ENCODE results near the gene PARP11. TPM values are rescaled to one million over a fixed set of nuclear protein-coding genes. Genes with fewer than 3 reads are reported as not detected.
A peak's percentile ranks its signal among the peaks of the same experiment; 100 is the strongest.

The PARP11 gene
- total RNA-seq, 1 donor = 9.4 TPM

DNA sequence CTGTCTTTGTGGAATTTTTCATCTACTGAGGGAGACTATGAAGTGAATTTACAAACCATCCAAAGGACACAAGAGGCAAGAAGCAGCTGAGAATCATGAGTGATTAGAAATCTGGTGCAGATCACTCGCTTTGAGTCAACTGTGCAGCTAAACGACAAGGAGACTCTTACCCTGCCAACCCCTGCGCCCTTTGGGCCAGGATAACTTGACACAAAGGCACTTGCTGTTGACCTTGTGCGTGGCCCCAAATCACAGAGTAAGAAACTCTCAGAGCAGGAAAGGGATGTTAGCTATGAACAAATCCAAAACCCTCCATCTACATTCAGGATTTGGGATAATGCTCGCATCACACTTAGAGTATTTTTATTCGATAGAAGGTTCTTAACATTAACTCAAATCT is 11.5 kb upstream of the PARP11 start:
- H2AFZ ChIP-seq (ENCODE audit: low read length) = peak overlapping the region; percentile 80
- H3K79me2 ChIP-seq (ENCODE audit: insufficient read depth, low read length) = no peaks in the 10 kb centered on the region
- peak overlapping the region; percentile 85 for H3K4me2 ChIP-seq (ENCODE audit: insufficient read depth, low read length)
- TF ChIP-seq, protein P1, sequence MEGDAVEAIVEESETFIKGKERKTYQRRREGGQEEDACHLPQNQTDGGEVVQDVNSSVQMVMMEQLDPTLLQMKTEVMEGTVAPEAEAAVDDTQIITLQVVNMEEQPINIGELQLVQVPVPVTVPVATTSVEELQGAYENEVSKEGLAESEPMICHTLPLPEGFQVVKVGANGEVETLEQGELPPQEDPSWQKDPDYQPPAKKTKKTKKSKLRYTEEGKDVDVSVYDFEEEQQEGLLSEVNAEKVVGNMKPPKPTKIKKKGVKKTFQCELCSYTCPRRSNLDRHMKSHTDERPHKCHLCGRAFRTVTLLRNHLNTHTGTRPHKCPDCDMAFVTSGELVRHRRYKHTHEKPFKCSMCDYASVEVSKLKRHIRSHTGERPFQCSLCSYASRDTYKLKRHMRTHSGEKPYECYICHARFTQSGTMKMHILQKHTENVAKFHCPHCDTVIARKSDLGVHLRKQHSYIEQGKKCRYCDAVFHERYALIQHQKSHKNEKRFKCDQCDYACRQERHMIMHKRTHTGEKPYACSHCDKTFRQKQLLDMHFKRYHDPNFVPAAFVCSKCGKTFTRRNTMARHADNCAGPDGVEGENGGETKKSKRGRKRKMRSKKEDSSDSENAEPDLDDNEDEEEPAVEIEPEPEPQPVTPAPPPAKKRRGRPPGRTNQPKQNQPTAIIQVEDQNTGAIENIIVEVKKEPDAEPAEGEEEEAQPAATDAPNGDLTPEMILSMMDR (IDR thresholded peaks at IDR 0.05; ENCODE audit: extremely low read depth, low read depth, low read length) = no peak
- no peaks in the 10 kb centered on the region for H4K20me1 ChIP-seq (ENCODE audit: insufficient read depth, low read length)
- H3K27me3 ChIP-seq (ENCODE audit: insufficient read depth, low read length) = peaks cover 21% of the 10 kb centered on the region
- H3K36me3 ChIP-seq (ENCODE audit: insufficient read depth, low read length) = no peaks in the 10 kb centered on the region
- H3K4me1 ChIP-seq (ENCODE audit: insufficient read depth, low read length) = no peaks in the 10 kb centered on the region
- peak overlapping the region; percentile 38 for H3K27ac ChIP-seq (ENCODE audit: low read depth, low read length)
- H3K4me3 ChIP-seq (ENCODE audit: insufficient read depth, low read length) = peak overlapping the region; percentile 71
- DNase-seq (ENCODE audit: insufficient read length, low spot score, missing footprints) = peak; percentile 71
- no peaks in the 10 kb centered on the region for H3K9me3 ChIP-seq (ENCODE audit: low read depth, low read length)

DNA sequence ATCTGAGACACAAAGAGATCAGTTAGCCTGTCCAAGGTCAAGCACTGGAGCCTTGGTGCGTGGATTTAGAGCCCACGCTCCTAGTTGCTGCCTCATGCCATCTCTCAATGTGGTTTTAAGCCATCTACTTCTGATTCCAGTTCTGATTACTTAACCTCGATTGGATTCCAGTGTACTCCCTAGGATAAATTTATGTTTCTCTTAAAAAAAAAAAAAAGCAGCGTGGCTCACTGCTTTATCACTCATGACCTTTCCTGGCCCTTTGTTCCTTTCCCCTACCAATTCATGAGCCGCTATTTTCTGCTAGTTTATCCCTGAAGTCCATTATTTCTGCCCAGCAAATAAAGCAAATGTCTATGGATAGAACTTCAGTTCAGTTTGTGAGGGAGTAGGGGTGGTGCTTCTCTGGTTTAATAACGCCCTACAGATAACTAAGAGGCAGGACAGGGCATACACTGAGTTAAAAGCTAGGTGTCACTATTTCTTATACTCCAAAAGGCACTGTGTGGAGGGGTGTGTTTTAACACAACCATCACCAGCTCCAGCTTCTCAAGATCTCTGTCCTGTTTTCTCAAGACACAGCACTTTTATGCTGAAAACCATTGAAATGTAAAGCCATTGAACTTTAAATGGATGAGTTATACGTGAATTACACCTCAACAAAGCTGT is 9.8 kb upstream of the PARP11 start:
- peak; percentile 50 for DNase-seq (ENCODE audit: insufficient read length, low spot score, missing footprints)
- H2AFZ ChIP-seq (ENCODE audit: low read length) = no peak overlapping the region
- TF ChIP-seq, protein P1 (IDR thresholded peaks at IDR 0.05; ENCODE audit: extremely low read depth, low read depth, low read length) = peak; percentile 30

DNA sequence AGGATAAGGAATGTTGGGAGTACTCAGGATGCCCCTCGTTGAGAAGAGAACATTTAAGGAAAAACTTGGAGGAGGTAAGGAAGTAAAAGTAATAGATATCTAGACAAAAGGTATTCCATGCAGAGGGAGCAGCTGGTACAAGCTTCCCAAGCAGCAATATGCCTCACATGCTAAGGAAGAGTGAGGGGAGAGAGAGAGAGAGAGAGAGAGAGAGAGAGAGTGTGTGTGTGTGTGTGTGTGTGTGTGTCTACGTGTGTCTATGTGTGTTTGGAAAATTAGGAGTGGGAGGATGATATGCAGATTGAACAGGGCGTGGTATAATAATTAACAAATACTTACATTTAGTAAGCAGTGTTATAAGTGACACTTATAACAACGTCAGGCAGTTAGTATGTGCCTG is 9.2 kb upstream of the PARP11 start:
- DNase-seq (ENCODE audit: insufficient read length, low spot score, missing footprints) = no peak
- TF ChIP-seq, protein P1 (IDR thresholded peaks at IDR 0.05; ENCODE audit: extremely low read depth, low read depth, low read length) = no peak
- H3K79me2 ChIP-seq (ENCODE audit: insufficient read depth, low read length) = no peaks in the 10 kb centered on the region
- no peaks in the 10 kb centered on the region for H3K36me3 ChIP-seq (ENCODE audit: insufficient read depth, low read length)
- H3K4me2 ChIP-seq (ENCODE audit: insufficient read depth, low read length) = no peak overlapping the region
- peaks cover 13% of the 10 kb centered on the region for H3K27me3 ChIP-seq (ENCODE audit: insufficient read depth, low read length)
- H3K4me3 ChIP-seq (ENCODE audit: insufficient read depth, low read length) = no peak overlapping the region
- H3K9me3 ChIP-seq (ENCODE audit: low read depth, low read length) = no peaks in the 10 kb centered on the region
- H2AFZ ChIP-seq (ENCODE audit: low read length) = no peak overlapping the region
- no peak overlapping the region for H3K27ac ChIP-seq (ENCODE audit: low read depth, low read length)
- H4K20me1 ChIP-seq (ENCODE audit: insufficient read depth, low read length) = no peaks in the 10 kb centered on the region
- H3K4me1 ChIP-seq (ENCODE audit: insufficient read depth, low read length) = no peaks in the 10 kb centered on the region

More for the DNA sequence above, 9.8 kb upstream of the PARP11 start:
- Histone ChIP-seq H3K4me3 (ENCODE audit: insufficient read depth, low read length) (no peak overlapping the region), H3K9me3 (ENCODE audit: low read depth, low read length) (no peaks in the 10 kb centered on the region), H3K27me3 (ENCODE audit: insufficient read depth, low read length) (peaks cover 14% of the 10 kb centered on the region), H3K79me2 (ENCODE audit: insufficient read depth, low read length) (no peaks in the 10 kb centered on the region), H3K36me3 (ENCODE audit: insufficient read depth, low read length) (no peaks in the 10 kb centered on the region), H3K27ac (ENCODE audit: low read depth, low read length) (no peak overlapping the region), H3K4me1 (ENCODE audit: insufficient read depth, low read length) (no peaks in the 10 kb centered on the region), H4K20me1 (ENCODE audit: insufficient read depth, low read length) (no peaks in the 10 kb centered on the region), H3K4me2 (ENCODE audit: insufficient read depth, low read length) (no peak overlapping the region)

DNA sequence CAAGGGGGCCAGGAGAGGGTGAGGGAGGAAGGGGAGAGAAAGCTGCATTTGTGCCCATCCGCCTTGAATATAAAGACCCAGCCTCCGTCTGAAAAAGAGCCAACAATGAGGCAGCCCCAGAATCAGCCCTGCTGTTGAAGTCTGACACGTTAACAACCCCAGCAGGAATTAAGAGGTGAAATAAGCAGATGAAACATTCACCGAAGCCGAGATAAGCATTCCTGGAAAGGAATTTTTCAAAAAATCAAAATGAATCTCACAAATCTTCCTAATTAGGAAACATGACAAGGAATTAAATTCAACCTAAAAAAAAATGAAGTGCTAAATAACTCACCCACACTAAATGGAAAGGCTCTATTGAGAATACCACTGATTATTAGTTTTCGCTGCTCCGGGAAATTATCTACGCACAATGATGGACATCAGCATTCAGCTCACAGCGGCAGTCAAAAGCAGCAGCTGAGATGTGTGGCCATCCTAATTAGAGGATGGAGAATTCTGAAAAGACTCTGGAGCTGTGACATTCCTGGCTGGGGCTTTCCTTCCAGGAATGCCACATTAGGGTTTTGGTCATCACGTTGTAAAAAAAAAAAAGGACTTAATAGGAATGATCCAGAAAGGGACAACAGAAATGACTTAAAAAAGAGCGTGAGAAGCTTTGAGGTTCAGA is 8.2 kb upstream of the PARP11 start:
- no peaks in the 10 kb centered on the region for H3K4me1 ChIP-seq (ENCODE audit: insufficient read depth, low read length)
- no peak overlapping the region for H3K4me3 ChIP-seq (ENCODE audit: insufficient read depth, low read length)
- H3K9me3 ChIP-seq (ENCODE audit: low read depth, low read length) = no peaks in the 10 kb centered on the region
- H3K79me2 ChIP-seq (ENCODE audit: insufficient read depth, low read length) = no peaks in the 10 kb centered on the region
- H3K36me3 ChIP-seq (ENCODE audit: insufficient read depth, low read length) = no peaks in the 10 kb centered on the region
- H3K27me3 ChIP-seq (ENCODE audit: insufficient read depth, low read length) = peaks cover 15% of the 10 kb centered on the region
- H2AFZ ChIP-seq (ENCODE audit: low read length) = no peak overlapping the region
- no peak overlapping the region for H3K27ac ChIP-seq (ENCODE audit: low read depth, low read length)
- TF ChIP-seq, protein P1 (IDR thresholded peaks at IDR 0.05; ENCODE audit: extremely low read depth, low read depth, low read length) = no peak
- H3K4me2 ChIP-seq (ENCODE audit: insufficient read depth, low read length) = no peak overlapping the region
- no peak for DNase-seq (ENCODE audit: insufficient read length, low spot score, missing footprints)
- no peaks in the 10 kb centered on the region for H4K20me1 ChIP-seq (ENCODE audit: insufficient read depth, low read length)
